GM19395 (cell line): Measurements from ENCODE around the gene RAPH1.
"Not testable (repeated sequence)": the region's sequence is repeated elsewhere in the genome, so short reads cannot be mapped to it uniquely, and the experiment has no call there.

ENCODE experiments used
- ATAC-seq: cut with Tn5 transposase; IDR thresholded peaks from one replicate; pipeline ENCODE4 v1.9.1; 2021; ENCODE audit warnings: mild to moderate bottlenecking, moderate library complexity; ENCODE audit not compliant: unreplicated experiment

Gene RAPH1

DNA sequence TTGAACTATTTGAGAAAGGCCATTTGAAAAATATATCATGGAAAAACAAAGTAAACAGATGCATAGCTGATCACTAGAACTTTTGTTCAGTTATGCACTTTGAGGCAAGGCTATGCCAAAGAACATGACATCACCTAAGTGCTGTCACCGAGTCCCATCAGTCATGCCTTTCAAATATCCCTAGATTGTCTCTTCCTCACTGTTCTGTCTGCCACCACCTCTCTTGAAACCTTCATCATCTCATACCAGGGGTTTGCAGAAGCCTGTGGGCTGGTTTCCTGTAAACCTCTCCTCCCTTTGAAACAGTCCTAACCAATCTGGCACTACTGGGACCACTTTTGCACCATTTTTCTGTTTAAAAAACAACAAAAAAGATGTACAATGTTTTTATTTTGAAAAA lies 12.3 kb upstream of the RAPH1 start:
- ATAC-seq, result no peak

DNA sequence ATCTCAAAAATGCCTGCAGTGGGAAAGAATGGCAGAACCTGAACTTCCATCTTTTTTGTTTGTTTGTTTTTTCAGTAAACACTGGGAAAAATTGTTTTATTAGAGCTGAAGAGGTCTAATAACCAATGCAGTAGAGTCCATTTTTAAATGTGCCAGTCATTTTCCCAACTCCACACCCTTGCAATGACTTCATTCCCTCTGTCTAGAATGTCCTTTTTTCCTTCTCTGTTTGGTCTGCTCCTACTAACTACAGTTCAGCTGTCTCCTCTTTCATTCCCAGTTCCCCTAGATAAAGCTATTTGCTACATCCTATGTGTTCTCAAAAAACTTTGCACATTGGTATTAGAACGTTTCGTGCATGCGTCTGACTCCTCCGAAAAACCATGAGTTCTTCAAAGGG lies 9.3 kb upstream of the RAPH1 start:
- ATAC-seq, result no peak

GRCh38 chr2:203543898-203544328 lies 8.8 kb upstream of the RAPH1 start:
- ATAC-seq, result no peak

DNA sequence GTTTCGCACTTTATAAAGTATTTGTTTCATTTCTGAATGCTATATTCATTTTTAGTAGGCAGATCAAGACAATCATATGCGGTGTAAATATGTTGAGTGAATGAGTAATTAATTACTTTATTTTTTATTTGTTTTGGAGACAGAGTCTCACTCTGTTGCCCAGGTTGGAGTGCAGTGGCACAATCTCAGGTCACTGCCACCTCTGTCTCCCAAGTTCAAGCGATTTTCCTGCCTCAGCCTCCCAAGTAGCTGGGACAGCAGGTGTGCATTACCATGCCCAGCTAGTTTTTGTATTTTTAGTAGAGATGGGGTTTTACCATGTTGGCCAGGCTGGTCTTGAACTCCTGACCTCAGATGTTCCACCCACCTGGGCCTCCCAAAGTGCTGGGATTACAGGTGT lies 5.5 kb upstream of the RAPH1 start:
- ATAC-seq, result not testable (repeated sequence)

DNA sequence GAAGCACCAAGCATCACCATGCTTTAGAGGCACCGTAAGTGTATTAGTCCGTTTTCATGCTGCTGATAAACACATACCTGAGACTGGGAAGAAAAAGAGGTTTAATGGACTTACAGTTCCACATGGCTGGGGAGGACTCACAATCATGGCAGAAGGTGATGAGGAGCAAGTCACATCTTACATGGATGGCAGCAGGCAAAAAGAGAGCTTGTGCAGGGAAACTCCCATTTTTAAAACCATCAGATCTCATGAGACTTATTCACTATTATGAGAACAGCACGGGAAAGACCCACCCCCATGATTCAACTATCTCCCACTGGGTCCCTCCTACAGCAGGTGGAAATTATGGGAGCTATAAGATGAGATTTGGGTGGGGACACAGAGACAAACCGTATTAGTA lies 3.1 kb upstream of the RAPH1 start:
- not testable (repeated sequence) for ATAC-seq

- not testable (repeated sequence) for ATAC-seq
These were observed 1.5 kb upstream of the RAPH1 start for GRCh38 chr2:203536586-203536951.

GRCh38 chr2:203535784-203536585 lies 884 bp upstream of the RAPH1 start:
- ATAC-seq, result no peak

DNA sequence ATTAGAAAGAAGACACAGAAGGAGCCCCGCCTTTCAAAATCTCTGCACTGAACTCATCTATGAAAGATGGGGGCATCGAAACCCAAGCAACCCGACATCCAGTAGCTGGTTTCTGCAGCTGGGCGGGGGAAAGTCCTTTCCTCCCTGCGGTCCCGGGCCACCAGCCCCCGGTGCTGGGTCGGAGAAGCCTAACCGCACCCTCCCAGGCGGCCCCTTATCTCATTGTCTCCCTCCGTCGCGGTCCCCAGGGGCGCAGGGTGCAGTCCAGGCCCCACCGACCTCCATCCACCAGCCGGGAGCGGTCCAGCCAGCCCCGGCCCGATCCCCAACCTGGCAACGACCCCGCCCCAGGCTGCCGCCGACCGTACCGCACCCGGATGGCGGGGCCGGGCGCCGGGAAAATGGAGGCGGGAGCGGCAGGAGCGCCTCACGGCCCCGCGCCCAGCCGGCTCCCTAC lies 452 bp downstream of the RAPH1 start:
- no peak for ATAC-seq

DNA sequence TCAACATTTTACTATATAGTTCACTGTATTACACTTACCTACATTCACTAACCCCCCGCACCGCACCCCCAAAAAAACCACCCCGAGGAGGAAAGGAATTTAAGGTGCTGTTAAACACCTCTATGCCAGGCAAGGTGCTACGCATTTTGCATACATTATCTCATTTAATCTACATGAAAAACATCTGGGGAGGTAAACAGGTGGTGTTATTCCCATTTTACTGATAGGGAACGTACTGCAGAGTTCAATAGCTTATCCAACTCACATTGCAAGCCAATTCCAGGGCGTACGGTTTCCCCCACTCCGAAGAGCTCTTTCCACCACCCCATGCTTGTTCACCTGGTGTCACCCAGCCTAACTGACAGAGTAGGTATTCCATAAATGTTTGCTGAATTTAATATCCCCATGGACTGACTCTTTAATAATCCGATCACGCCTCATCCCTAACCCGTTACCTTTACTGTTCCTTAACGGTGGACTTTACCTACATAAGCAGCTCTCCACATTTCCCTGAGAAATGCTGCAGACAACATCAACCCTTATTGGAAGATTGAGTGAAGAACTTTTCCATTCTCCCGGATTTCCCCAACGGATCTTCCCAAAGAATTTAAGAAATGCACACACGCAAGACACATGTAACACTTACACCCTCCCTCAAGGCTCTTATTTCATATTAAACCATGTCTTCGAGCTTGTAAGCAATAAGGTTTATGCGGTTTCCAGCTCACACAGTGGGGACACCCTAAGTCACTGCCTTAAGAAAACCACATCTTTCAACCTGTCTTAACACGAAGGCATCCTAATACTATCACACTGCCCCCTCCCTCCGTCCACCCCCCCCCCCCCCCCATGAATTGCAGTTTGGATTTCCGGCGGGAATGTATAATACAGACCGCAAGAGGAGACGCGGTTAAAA lies 1.2 kb downstream of the RAPH1 start:
- no peak for ATAC-seq

- no peak for ATAC-seq
These were observed 2.0 kb downstream of the RAPH1 start for GRCh38 chr2:203532957-203533658.

DNA sequence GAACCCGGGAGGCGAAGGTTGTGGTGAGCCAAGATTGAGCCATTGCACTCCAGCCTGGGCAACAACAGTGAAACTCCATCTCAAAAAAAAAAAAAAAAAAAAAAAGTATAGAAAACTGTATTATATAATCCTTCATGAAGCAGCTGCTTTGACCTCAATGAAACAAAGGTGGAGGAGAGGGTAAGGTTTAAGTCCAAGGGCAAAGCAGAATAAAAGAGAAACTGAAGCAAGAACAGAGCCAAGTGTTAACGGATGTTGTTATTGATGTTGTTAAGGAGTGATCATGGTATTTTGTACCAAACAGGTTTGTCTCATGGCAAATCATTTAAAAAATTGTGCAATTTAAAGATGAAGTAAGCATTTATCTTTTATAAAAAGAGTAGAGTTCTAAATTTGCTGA lies 7.4 kb downstream of the RAPH1 start:
- no peak for ATAC-seq

DNA sequence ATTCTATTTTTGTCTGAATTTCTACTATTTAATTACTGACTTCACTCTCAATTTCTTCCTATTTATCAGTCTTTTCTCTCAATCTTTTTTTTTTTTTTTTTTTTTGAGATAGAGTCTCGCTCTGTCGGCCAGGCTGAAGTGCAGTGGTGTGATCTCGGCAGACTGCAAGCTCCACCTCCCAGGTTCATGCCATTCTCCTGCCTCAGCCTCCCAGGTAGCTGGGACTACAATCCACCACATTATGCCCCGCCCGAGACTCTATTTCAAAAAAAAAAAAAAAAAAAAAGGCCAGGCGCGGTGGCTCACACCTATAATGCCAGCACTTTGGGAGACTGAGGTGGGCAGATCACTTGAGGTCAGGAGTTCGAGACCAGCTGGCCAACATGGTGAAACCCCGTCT lies 21.8 kb downstream of the RAPH1 start:
- not testable (repeated sequence) for ATAC-seq

- ATAC-seq, result no peak
These were observed 24.2 kb downstream of the RAPH1 start for GRCh38 chr2:203510941-203511305.

- ATAC-seq, result no peak
These were observed 24.7 kb downstream of the RAPH1 start for GRCh38 chr2:203510256-203510940.

DNA sequence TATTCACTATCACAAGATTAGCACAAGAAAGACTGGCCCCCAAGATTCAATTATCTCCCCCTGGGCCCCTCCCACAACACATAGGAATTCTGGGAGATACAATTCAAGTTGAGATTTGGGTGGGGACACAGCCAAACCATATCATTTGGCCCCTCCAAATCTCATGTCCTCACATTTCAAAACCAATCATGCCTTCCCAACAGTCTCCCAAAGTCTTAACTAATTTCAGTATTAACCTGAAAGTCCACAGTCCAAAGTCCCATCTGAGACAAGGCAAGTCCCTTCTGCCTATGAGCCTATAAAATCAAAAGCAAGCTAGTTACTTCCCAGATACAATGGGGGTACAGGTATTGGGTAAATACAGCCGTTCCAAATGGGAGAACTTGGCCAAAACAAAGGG lies 31.6 kb downstream of the RAPH1 start:
- ATAC-seq, result not testable (repeated sequence)

DNA sequence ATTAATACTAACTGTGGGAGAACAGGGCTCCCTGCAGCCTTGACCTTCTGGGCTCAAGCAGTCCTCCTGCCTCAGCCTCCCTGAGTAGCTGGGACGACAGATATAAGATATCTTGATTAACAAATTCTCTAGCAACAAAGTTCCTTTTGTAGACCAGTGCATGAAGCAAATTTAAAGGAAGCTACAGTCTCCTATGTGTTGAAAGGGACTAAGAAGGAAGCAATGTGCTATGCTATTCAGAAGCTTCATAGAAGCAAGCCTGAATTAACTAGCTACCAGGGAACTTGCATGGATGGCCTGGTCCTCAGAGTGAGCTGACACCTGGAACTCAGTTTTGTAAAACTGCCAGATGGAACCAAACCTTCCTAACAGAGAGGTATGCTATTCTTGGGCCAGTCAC lies 33.2 kb downstream of the RAPH1 start:
- ATAC-seq, result no peak

GRCh38 chr2:203500951-203501350 lies 34.1 kb downstream of the RAPH1 start:
- ATAC-seq, result no peak

- ATAC-seq, result no peak
These were observed 34.8 kb downstream of the RAPH1 start for GRCh38 chr2:203500297-203500696.

GRCh38 chr2:203498161-203498560 lies 36.9 kb downstream of the RAPH1 start:
- no peak for ATAC-seq

DNA sequence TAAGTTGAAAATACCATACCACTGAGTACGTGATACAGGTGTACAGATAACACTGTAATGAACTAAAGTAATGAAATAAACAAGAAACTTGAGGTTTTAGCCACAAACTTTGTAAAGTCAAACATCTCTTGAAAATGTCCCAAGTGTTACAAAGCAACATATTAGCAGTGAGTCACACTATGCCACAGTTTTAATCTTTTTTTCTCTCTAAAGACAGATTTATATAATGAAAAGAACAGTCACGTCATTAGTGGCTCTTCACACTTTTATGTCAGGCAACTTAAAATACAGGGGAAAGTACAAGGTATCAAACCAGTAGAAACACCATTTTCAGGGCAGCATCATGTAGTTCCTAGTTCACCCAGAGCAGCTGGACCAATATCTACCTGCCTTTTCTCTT lies 42.1 kb downstream of the RAPH1 start:
- ATAC-seq, result no peak

DNA sequence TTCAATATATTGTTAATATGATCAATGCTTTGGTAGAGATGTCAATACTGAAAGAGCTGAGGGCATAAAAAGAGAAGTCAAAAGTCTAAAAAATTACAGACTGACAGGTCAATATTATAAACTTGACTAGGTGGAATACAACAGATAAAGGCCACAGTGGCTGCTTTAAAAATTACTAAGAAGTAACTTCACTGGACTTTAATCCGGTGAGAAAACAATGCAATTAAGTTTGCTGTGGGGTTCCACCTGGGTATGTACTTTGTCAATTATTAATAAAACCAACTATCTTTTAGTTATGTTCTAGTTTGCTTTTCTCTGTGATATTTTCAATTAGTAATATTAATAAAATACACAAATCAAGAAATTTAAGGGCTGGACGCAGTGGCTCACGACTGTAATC lies 44.7 kb downstream of the RAPH1 start:
- no peak for ATAC-seq
